ENCODE data around the gene NEU1.
"Not testable (repeated sequence)": the region's sequence is repeated elsewhere in the genome, so short reads cannot be mapped to it uniquely, and the experiment has no call there.

The NEU1 gene

DNA sequence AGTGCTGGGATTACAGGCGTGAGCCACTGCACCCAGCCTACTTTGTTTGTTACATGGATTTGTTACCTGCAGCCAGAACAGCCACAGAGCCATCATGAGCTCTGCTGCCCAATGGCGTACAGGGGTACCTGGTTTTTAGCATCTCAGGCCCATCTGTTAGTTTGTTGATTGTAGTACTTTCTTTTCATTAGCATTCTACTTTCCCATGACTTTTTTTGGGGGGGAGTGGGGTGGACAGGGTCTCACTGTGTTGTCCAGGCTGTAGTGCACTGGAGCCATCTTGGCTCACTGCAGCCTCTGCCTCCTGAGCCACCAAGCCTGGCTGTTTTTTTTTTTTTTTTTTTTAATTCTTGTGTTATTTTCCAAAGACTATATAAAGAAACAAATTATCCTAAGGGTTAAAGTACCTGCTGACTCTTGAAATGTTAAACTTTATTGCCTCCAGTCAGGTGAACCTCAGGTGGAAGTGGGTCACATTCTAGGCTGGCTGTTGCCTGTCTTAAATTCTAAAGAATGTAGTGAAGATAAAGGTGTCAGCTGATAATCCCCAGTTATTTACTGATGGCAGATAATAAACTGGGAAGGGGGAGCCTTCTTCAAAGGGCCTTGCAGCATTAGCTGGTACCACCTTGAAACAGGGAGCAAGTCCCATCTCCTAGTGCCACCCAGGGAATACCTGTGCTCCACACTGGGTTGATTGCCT is 15.2 kb downstream of the NEU1 start:
- Histone ChIP-seq H3K4me3 (ENCODE audit: low read depth in 1 of 5, low read length in 5 of 5) (no peak overlapping the region), H3K9me3 (ENCODE audit: control insufficient read depth in 5 of 5, low read length in 5 of 5) (no peaks in the 10 kb centered on the region), H3K27ac (ENCODE audit: low read depth, low read length) (no peak overlapping the region), H3K36me3 (ENCODE audit: control insufficient read depth in 5 of 5, insufficient read depth in 5 of 5, low read length in 5 of 5) (peaks cover 0 to 4% (median 0%) of the 10 kb centered on the region in 5 donors), H3K9ac (ENCODE audit: low read length in 5 of 5) (no peak overlapping the region), H3K4me1 (ENCODE audit: control insufficient read depth in 5 of 5, insufficient read depth in 5 of 5, low read length in 5 of 5) (no peaks in the 10 kb centered on the region), H3K27me3 (ENCODE audit: control insufficient read depth in 5 of 5, insufficient read depth in 4 of 5, low read length in 5 of 5) (no peaks in the 10 kb centered on the region)

DNA sequence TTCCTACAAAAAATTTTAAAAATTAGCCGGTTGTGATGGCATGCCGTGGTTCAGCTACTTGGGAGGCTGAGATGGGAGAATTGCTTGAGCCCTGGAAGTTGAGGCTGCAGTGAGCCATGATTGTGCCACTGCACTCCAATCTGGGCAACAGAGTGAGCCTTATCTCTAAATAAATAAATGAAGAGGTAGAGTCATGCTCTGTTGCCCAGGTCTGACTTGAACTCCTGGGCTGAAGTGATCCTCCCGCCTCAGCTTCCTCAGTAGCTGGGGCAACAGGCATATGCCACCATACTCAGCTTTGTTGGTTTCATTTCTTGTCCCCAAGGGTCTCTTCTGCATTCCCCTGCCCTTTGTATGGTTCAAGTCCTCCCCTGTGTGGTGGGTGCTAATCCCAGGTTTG is 18.1 kb downstream of the NEU1 start:
- H3K27me3 ChIP-seq (ENCODE audit: control insufficient read depth in 5 of 5, insufficient read depth in 4 of 5, low read length in 5 of 5) = no peaks in the 10 kb centered on the region
- peaks cover under 1 to 21% (median 16%) of the 10 kb centered on the region in 5 donors for H3K36me3 ChIP-seq (ENCODE audit: control insufficient read depth in 5 of 5, insufficient read depth in 5 of 5, low read length in 5 of 5)
- no peak overlapping the region for H3K27ac ChIP-seq (ENCODE audit: low read depth, low read length)
- no peaks in the 10 kb centered on the region for H3K4me1 ChIP-seq (ENCODE audit: control insufficient read depth in 5 of 5, insufficient read depth in 5 of 5, low read length in 5 of 5)
- H3K9ac ChIP-seq (ENCODE audit: low read length in 5 of 5) = no peak overlapping the region
- H3K9me3 ChIP-seq (ENCODE audit: control insufficient read depth in 5 of 5, low read length in 5 of 5) = no peaks in the 10 kb centered on the region
- H3K4me3 ChIP-seq (ENCODE audit: low read depth in 1 of 5, low read length in 5 of 5) = no peak overlapping the region

GRCh38 chr6:31842053-31842452 is 20.6 kb downstream of the NEU1 start:
- Histone ChIP-seq H3K27ac (ENCODE audit: low read depth, low read length) (no peak overlapping the region), H3K36me3 (ENCODE audit: control insufficient read depth in 5 of 5, insufficient read depth in 5 of 5, low read length in 5 of 5) (peaks cover 6 to 45% (median 35%) of the 10 kb centered on the region in 5 donors), H3K4me3 (ENCODE audit: low read depth in 1 of 5, low read length in 5 of 5) (no peak overlapping the region), H3K9ac (ENCODE audit: low read length in 5 of 5) (no peak overlapping the region), H3K4me1 (ENCODE audit: control insufficient read depth in 5 of 5, insufficient read depth in 5 of 5, low read length in 5 of 5) (peaks cover 0 to 14% (median 10%) of the 10 kb centered on the region in 5 donors), H3K9me3 (ENCODE audit: control insufficient read depth in 5 of 5, low read length in 5 of 5) (no peaks in the 10 kb centered on the region), H3K27me3 (ENCODE audit: control insufficient read depth in 5 of 5, insufficient read depth in 4 of 5, low read length in 5 of 5) (no peaks in the 10 kb centered on the region)

- H3K4me3 ChIP-seq (ENCODE audit: low read depth in 1 of 5, low read length in 5 of 5); H3K9ac ChIP-seq (ENCODE audit: low read length in 5 of 5); H3K27me3 ChIP-seq (ENCODE audit: control insufficient read depth in 5 of 5, insufficient read depth in 4 of 5, low read length in 5 of 5); H3K9me3 ChIP-seq (ENCODE audit: control insufficient read depth in 5 of 5, low read length in 5 of 5); H3K27ac ChIP-seq (ENCODE audit: low read depth, low read length): not testable (repeated sequence)
- H3K4me1 ChIP-seq (ENCODE audit: control insufficient read depth in 5 of 5, insufficient read depth in 5 of 5, low read length in 5 of 5) = peaks cover 5 to 37% (median 30%) of the 10 kb centered on the region in 5 donors
- peaks cover 6 to 46% (median 37%) of the 10 kb centered on the region in 5 donors for H3K36me3 ChIP-seq (ENCODE audit: control insufficient read depth in 5 of 5, insufficient read depth in 5 of 5, low read length in 5 of 5)
Observed at GRCh38 chr6:31839779-31840126, 22.9 kb downstream of the NEU1 start.

GRCh38 chr6:31838968-31839367 is 23.7 kb downstream of the NEU1 start:
- Histone ChIP-seq H3K4me3 (ENCODE audit: low read depth in 1 of 5, low read length in 5 of 5) (no peak overlapping the region), H3K9me3 (ENCODE audit: control insufficient read depth in 5 of 5, low read length in 5 of 5) (no peaks in the 10 kb centered on the region), H3K36me3 (ENCODE audit: control insufficient read depth in 5 of 5, insufficient read depth in 5 of 5, low read length in 5 of 5) (peaks cover 6 to 46% (median 37%) of the 10 kb centered on the region in 5 donors), H3K4me1 (ENCODE audit: control insufficient read depth in 5 of 5, insufficient read depth in 5 of 5, low read length in 5 of 5) (peaks cover 5 to 41% (median 31%) of the 10 kb centered on the region in 5 donors), H3K27me3 (ENCODE audit: control insufficient read depth in 5 of 5, insufficient read depth in 4 of 5, low read length in 5 of 5) (no peaks in the 10 kb centered on the region), H3K9ac (ENCODE audit: low read length in 5 of 5) (no peak overlapping the region), H3K27ac (ENCODE audit: low read depth, low read length) (no peak overlapping the region)

- peaks cover 6 to 46% (median 37%) of the 10 kb centered on the region in 5 donors for H3K36me3 ChIP-seq (ENCODE audit: control insufficient read depth in 5 of 5, insufficient read depth in 5 of 5, low read length in 5 of 5)
- H3K27ac ChIP-seq (ENCODE audit: low read depth, low read length); H3K9ac ChIP-seq (ENCODE audit: low read length in 5 of 5); H3K27me3 ChIP-seq (ENCODE audit: control insufficient read depth in 5 of 5, insufficient read depth in 4 of 5, low read length in 5 of 5); H3K9me3 ChIP-seq (ENCODE audit: control insufficient read depth in 5 of 5, low read length in 5 of 5): not testable (repeated sequence)
- peak overlapping the region in 1 of 5 donors; percentile 24 for H3K4me3 ChIP-seq (ENCODE audit: low read depth in 1 of 5, low read length in 5 of 5)
- peaks cover 5 to 45% (median 31%) of the 10 kb centered on the region in 5 donors for H3K4me1 ChIP-seq (ENCODE audit: control insufficient read depth in 5 of 5, insufficient read depth in 5 of 5, low read length in 5 of 5)
Observed at GRCh38 chr6:31838114-31838553, 24.5 kb downstream of the NEU1 start.

DNA sequence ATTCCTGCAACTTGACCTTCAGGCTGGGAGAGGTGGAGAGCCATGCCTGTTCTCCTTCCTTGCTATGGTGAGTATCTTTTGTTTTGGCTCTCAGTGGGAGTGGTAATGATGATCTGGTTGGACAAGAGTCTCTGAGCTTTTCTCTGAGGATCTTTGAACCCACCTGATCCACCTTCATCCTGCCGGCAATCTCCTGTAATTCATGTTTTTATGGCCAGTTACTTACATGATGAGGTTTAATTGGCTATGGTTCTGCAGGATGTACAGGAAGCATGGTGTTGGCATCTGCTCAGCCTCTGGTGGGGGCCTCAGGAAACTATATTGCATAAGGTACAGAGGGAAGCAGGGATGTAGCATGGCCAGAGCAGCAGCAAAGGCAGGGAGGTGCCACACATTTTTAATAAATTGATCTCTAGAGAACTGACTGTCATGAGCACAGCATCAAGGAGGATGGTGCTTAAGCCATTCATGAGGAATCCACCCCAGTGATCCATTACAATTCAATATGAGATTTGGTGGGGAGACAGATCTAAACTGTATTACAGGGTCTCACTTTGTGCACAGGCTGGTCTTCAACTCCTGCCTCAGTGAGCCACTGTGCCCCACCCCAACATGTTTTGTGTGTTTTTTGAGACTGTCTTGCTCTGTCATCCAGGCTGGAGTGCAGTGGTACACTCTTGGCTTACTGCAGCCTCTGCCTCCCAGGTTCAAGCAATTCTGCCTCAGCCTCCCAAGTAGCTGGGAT is 25.1 kb downstream of the NEU1 start:
- peak overlapping the region in 2 of 5 donors; percentile 12 to 24 for H3K4me3 ChIP-seq (ENCODE audit: low read depth in 1 of 5, low read length in 5 of 5)
- no peaks in the 10 kb centered on the region for H3K27me3 ChIP-seq (ENCODE audit: control insufficient read depth in 5 of 5, insufficient read depth in 4 of 5, low read length in 5 of 5)
- H3K36me3 ChIP-seq (ENCODE audit: control insufficient read depth in 5 of 5, insufficient read depth in 5 of 5, low read length in 5 of 5) = peaks cover 6 to 42% (median 37%) of the 10 kb centered on the region in 5 donors
- H3K9ac ChIP-seq (ENCODE audit: low read length in 5 of 5) = peak overlapping the region in 2 of 5 donors; percentile 0 to 44
- H3K9me3 ChIP-seq (ENCODE audit: control insufficient read depth in 5 of 5, low read length in 5 of 5) = no peaks in the 10 kb centered on the region
- peak overlapping the region; percentile 97 for H3K27ac ChIP-seq (ENCODE audit: low read depth, low read length)
- peaks cover 5 to 48% (median 31%) of the 10 kb centered on the region in 5 donors for H3K4me1 ChIP-seq (ENCODE audit: control insufficient read depth in 5 of 5, insufficient read depth in 5 of 5, low read length in 5 of 5)

- Histone ChIP-seq H3K36me3 (ENCODE audit: control insufficient read depth in 5 of 5, insufficient read depth in 5 of 5, low read length in 5 of 5) (peaks cover 6 to 42% (median 37%) of the 10 kb centered on the region in 5 donors), H3K9me3 (ENCODE audit: control insufficient read depth in 5 of 5, low read length in 5 of 5) (no peaks in the 10 kb centered on the region), H3K4me3 (ENCODE audit: low read depth in 1 of 5, low read length in 5 of 5) (peak overlapping the region in 4 of 5 donors; percentile 36 to 98 (median 75)), H3K27me3 (ENCODE audit: control insufficient read depth in 5 of 5, insufficient read depth in 4 of 5, low read length in 5 of 5) (no peaks in the 10 kb centered on the region), H3K4me1 (ENCODE audit: control insufficient read depth in 5 of 5, insufficient read depth in 5 of 5, low read length in 5 of 5) (peaks cover 5 to 49% (median 33%) of the 10 kb centered on the region in 5 donors), H3K9ac (ENCODE audit: low read length in 5 of 5) (peak overlapping the region in 4 of 5 donors; percentile 0 to 70 (median 62)), H3K27ac (ENCODE audit: low read depth, low read length) (peak overlapping the region; percentile 97)
Observed at GRCh38 chr6:31836474-31837368, 25.9 kb downstream of the NEU1 start.

- H3K27ac ChIP-seq (ENCODE audit: low read depth, low read length) = peak overlapping the region; percentile 97
- H3K4me3 ChIP-seq (ENCODE audit: low read depth in 1 of 5, low read length in 5 of 5) = peak overlapping the region; percentile 36 to 98 (median 95)
- peaks cover 7 to 55% (median 39%) of the 10 kb centered on the region in 5 donors for H3K4me1 ChIP-seq (ENCODE audit: control insufficient read depth in 5 of 5, insufficient read depth in 5 of 5, low read length in 5 of 5)
- H3K9ac ChIP-seq (ENCODE audit: low read length in 5 of 5) = peak overlapping the region in 3 of 5 donors; percentile 58 to 70 (median 66)
- H3K27me3 ChIP-seq (ENCODE audit: control insufficient read depth in 5 of 5, insufficient read depth in 4 of 5, low read length in 5 of 5) = no peaks in the 10 kb centered on the region
- H3K9me3 ChIP-seq (ENCODE audit: control insufficient read depth in 5 of 5, low read length in 5 of 5) = no peaks in the 10 kb centered on the region
- peaks cover 6 to 41% (median 37%) of the 10 kb centered on the region in 5 donors for H3K36me3 ChIP-seq (ENCODE audit: control insufficient read depth in 5 of 5, insufficient read depth in 5 of 5, low read length in 5 of 5)
Observed at GRCh38 chr6:31836047-31836473, 26.6 kb downstream of the NEU1 start.
